HepG2 (cell line): ENCODE results near the gene TMEM232. TPM values are rescaled to one million over a fixed set of nuclear protein-coding genes. Genes with fewer than 3 reads are reported as not detected.

ENCODE experiments used
- ATAC-seq: fragments of 200-7000 bp; cut with Tn5 transposase; 3 replicates; pipeline ENCODE4 v1.9.1; 2020; ENCODE audit warnings: mild to moderate bottlenecking, moderate library complexity
- BruUV-seq: library from RNA; stranded (reverse); fragments of 400-500 nt; replicated peaks from 2 replicates; lab custom pipeline; 2021; lab: Mats Ljungman, UMichigan
- CTCF ChIA-PET: fragments of 300-600 bp; formaldehyde crosslinking; extraction: SDS; loops from one replicate; lab custom pipeline; 2021; ENCODE audit warnings: low total read pairs, inconsistent platforms, low intra/inter-chr PET ratio; lab: Yijun Ruan, JAX
- POLR2A ChIA-PET: fragments of 350-600 bp; sonication (Branson Sonifier 250); formaldehyde crosslinking; loops from one replicate; lab custom pipeline; 2020; ENCODE audit warnings: antibody characterized with exemption, inconsistent platforms; lab: Yijun Ruan, JAX
- DNase-seq: peaks from one replicate; pipeline ENCODE4 v3.0.0-alpha.2; 2015; ENCODE audit warnings: low spot score
- FAIRE-seq: peaks from 3 replicates; lab custom pipeline; 2011; peaks lifted over from hg19 to GRCh38; lab: Jason Lieb, UNC
- H2AFZ ChIP-seq: one replicate; pipeline ENCODE4 v1.6.1; 2011; ENCODE audit warnings: low read length, inconsistent platforms
- H3K27ac ChIP-seq: fragments of 300-600 bp; 3 replicates; pipeline ENCODE4 v1.8.0; 2011; ENCODE audit warnings: mixed run types, mild to moderate bottlenecking, mixed read lengths, low read length, inconsistent platforms; ENCODE audit not compliant: insufficient read depth; ENCODE audit errors: extremely low read length
- H3K27me3 ChIP-seq, 2 experiments: fragments of 200-600 bp in 1 of 2; 2 replicates in 1 of 2; 3 replicates in 1 of 2; pipeline versions ENCODE4 v1.6.0 to v1.8.0; 2011; ENCODE audit warnings: low read length in 2 of 2, mild to moderate bottlenecking in 2 of 2, moderate library complexity in 2 of 2, inconsistent platforms in 1 of 2; ENCODE audit not compliant: insufficient read depth in 2 of 2, control insufficient read depth in 1 of 2
- H3K36me3 ChIP-seq, 2 experiments: fragments of 200-600 bp in 1 of 2; replicated peaks in 1 of 2; 2 replicates in 1 of 2; 3 replicates in 1 of 2; pipeline versions ENCODE4 v1.5.1 to v1.8.0; 2011; ENCODE audit warnings: low read length in 2 of 2, inconsistent platforms in 1 of 2; ENCODE audit not compliant: insufficient read depth in 2 of 2, control insufficient read depth in 1 of 2
- H3K4me1 ChIP-seq: 2 replicates; pipeline ENCODE4 v1.5.1; 2012; ENCODE audit warnings: low read length, inconsistent platforms; ENCODE audit not compliant: insufficient read depth
- H3K4me2 ChIP-seq: 2 replicates; pipeline ENCODE4 v1.6.0; 2011; ENCODE audit warnings: low read depth, low read length, inconsistent platforms
- H3K4me3 ChIP-seq, 3 experiments: fragments of 200-600 bp in 1 of 3; sonication (generic), shearing (Covaris generic) in 1 of 3; replicated peaks in 1 of 3; 2 replicates each; pipeline ENCODE4 v1.5.1; 2011 to 2016; ENCODE audit warnings: low read length in 3 of 3, inconsistent platforms in 2 of 3, low read depth in 2 of 3, mild to moderate bottlenecking in 2 of 3, control low read depth in 1 of 3, mixed read lengths in 1 of 3; ENCODE audit not compliant: insufficient read depth in 1 of 3
- H3K79me2 ChIP-seq: one replicate; pipeline ENCODE4 v1.6.1; 2011; ENCODE audit warnings: low read length, inconsistent platforms; ENCODE audit not compliant: insufficient read depth
- H3K9ac ChIP-seq: 2 replicates; pipeline ENCODE4 v1.6.0; 2011; ENCODE audit warnings: mild to moderate bottlenecking, low read depth, low read length, inconsistent platforms; ENCODE audit not compliant: insufficient read depth
- H3K9me3 ChIP-seq: 2 replicates; pipeline ENCODE4 v1.5.1; 2012; ENCODE audit warnings: mild to moderate bottlenecking, low read length
- H4K20me1 ChIP-seq: 2 replicates; pipeline ENCODE4 v1.6.0; 2011; ENCODE audit warnings: inconsistent platforms, mild to moderate bottlenecking, low read length, moderate library complexity; ENCODE audit not compliant: insufficient read depth
- ARNT2 ChIP-seq: sonication (generic); formaldehyde crosslinking; IDR thresholded peaks from 2 replicates; pipeline ENCODE4 v1.8.0; 2022; ENCODE audit warnings: mild to moderate bottlenecking, low read depth, missing genetic modification reagents, moderate library complexity
- CBX1 ChIP-seq: IDR thresholded peaks from one replicate; pipeline ENCODE4 v1.6.1; 2016; ENCODE audit warnings: antibody characterized with exemption, low read depth
- ELF1 ChIP-seq: sonication (generic); formaldehyde crosslinking; IDR thresholded peaks from 2 replicates; pipeline ENCODE4 v1.4.0; 2020; ENCODE audit warnings: missing genetic modification reagents
- FOXJ3 ChIP-seq: sonication (generic); formaldehyde crosslinking; IDR thresholded peaks from 2 replicates; pipeline ENCODE4 v1.4.0; 2020; ENCODE audit warnings: missing genetic modification reagents, mild to moderate bottlenecking, borderline replicate concordance
- HMGXB3 ChIP-seq: sonication (generic); formaldehyde crosslinking; IDR thresholded peaks from 2 replicates; pipeline ENCODE4 v1.4.0; 2020; ENCODE audit warnings: missing genetic modification reagents, borderline replicate concordance
- SMARCC2 ChIP-seq: fragments of 450-650 bp; IDR thresholded peaks from 2 replicates; pipeline ENCODE4 v1.6.1; 2017; ENCODE audit warnings: antibody characterized with exemption, mild to moderate bottlenecking
- SOX13 ChIP-seq, 3 experiments: fragments of 450-650 bp in 1 of 3; sonication (generic) in 1 of 3; formaldehyde crosslinking in 1 of 3; IDR thresholded peaks in 2 of 3; conservative IDR thresholded peaks in 1 of 3; 2 replicates each; pipeline versions ENCODE4 v1.5.0 to v1.6.1; 2016 to 2020; ENCODE audit warnings: antibody characterized with exemption in 1 of 3, mild to moderate bottlenecking in 1 of 3, missing compliant biosample characterization in 1 of 3, missing genetic modification reagents in 1 of 3, moderate library complexity in 1 of 3
- SRSF9 ChIP-seq: fragments of 200-400 bp; formaldehyde crosslinking; IDR thresholded peaks from 2 replicates; pipeline ENCODE4 v1.6.1; 2018; ENCODE audit warnings: borderline replicate concordance, mild to moderate bottlenecking, low read depth, low read length; ENCODE audit not compliant: insufficient read depth, poor library complexity, severe bottlenecking
- U2AF1 ChIP-seq: fragments of 200-400 bp; formaldehyde crosslinking; optimal IDR thresholded peaks from 2 replicates; pipeline ENCODE3; 2017; ENCODE audit warnings: mild to moderate bottlenecking, low read depth, low read length
- ZBTB14 ChIP-seq: sonication (generic); formaldehyde crosslinking; IDR thresholded peaks from 2 replicates; pipeline ENCODE4 v1.4.0; 2020; ENCODE audit warnings: missing genetic modification reagents
- ZNF530 ChIP-seq: sonication (generic); formaldehyde crosslinking; IDR thresholded peaks from 2 replicates; pipeline ENCODE4 v1.5.0; 2020; ENCODE audit warnings: low read depth, mild to moderate bottlenecking, missing genetic modification reagents
- ZNF550 ChIP-seq: sonication (generic); formaldehyde crosslinking; IDR thresholded peaks from 2 replicates; pipeline ENCODE4 v1.4.0; 2020; ENCODE audit warnings: mild to moderate bottlenecking, missing genetic modification reagents, borderline replicate concordance
- ZNF552 ChIP-seq: sonication (generic); formaldehyde crosslinking; IDR thresholded peaks from 2 replicates; pipeline ENCODE4 v1.9.0; 2022; ENCODE audit warnings: missing genetic modification reagents, mild to moderate bottlenecking, borderline replicate concordance
- ZNF589 ChIP-seq: sonication (generic); formaldehyde crosslinking; conservative IDR thresholded peaks from 2 replicates; pipeline ENCODE4 v1.8.0; 2022; ENCODE audit warnings: mild to moderate bottlenecking, moderate library complexity, missing genetic modification reagents
- ZNF790 ChIP-seq: sonication (generic); formaldehyde crosslinking; IDR thresholded peaks from 2 replicates; pipeline ENCODE4 v1.8.0; 2022; ENCODE audit warnings: missing genetic modification reagents, mild to moderate bottlenecking, borderline replicate concordance
- WGBS: methylation state at CpG from one replicate; pipeline ENCODE4 v1.1.6; 2017; ENCODE audit warnings: low lambda C conversion rate; 5-methylcytosine and 5-hydroxymethylcytosine counted together
- in situ Hi-C: cut with HindIII; loops from 2 replicates; pipeline ENCODE4 v1.10.0; 2017; ENCODE audit warnings: low pct_unique_long_range_greater_than_20kb; ENCODE audit not compliant: extremely low pct_ligation_motif_present
- intact Hi-C: fragments of 100-400 bp; cut with micrococcal nuclease; formaldehyde crosslinking; loops from one replicate; pipeline ENCODE4 v1.10.0; 2022; ENCODE audit not compliant: unreplicated experiment
- polyA plus RNA-seq, 8 experiments: library from polyadenylated mRNA; depleted of rRNA in 3 of 8; stranded (reverse) in 7 of 8; unstranded in 1 of 8; fragments of >200 nt; fragmentation: Illumina TruSeq in 4 of 8; extraction: Trizol in 4 of 8; gene quantifications; 2 replicates each; pipeline versions ENCODE4 v1.2.1 to v1.2.3, GENCODE V29; 2011 to 2016; ENCODE audit warnings: low read depth in 4 of 8, missing spikeins in 1 of 8, mixed read lengths in 1 of 8; ENCODE audit not compliant: insufficient read depth in 1 of 8
- total RNA-seq, 5 experiments: library from RNA; depleted of rRNA; stranded (reverse); fragments of >200 nt; fragmentation: Illumina TruSeq; extraction: Trizol; gene quantifications; 2 replicates each; pipeline ENCODE4 v1.2.3, GENCODE V29; 2016; ENCODE audit warnings: low read depth in 1 of 5

TMEM232 gene
- total and polyA plus RNA-seq, 2 of the 13 experiments (the other 11 are each of a cell fraction or from before 2014, with no cell fraction given) = 0.29 to 0.71 TPM

GRCh38 chr5:110512266-110512665, 214.2 kb downstream of the TMEM232 start:
- ATAC-seq = no peak
- no TSS peak for BruUV-seq
- ChIA-PET CTCF (no interaction called here), POLR2A (no interaction called here)
- Histone ChIP-seq H3K9me3 (no peaks in the 10 kb centered on the region), H4K20me1 (no peaks in the 10 kb centered on the region), H3K4me3 (no peak overlapping the region), H3K4me1 (no peaks in the 10 kb centered on the region), H3K27ac (no peak overlapping the region), H2AFZ (no peak overlapping the region), H3K4me2 (no peak overlapping the region), H3K36me3 (no peaks in the 10 kb centered on the region), H3K79me2 (no peaks in the 10 kb centered on the region), H3K9ac (no peak overlapping the region), H3K27me3 (no peaks in the 10 kb centered on the region)
- intact Hi-C loops = no loop called here
- no peak for TF ChIP-seq FOXJ3 (CRISPR knock-in tag)
- TF ChIP-seq ZNF530 = no peak
- TF ChIP-seq SOX13 (IDR thresholded peaks at IDR 0.05) = no peak
- TF ChIP-seq SOX13 (CRISPR knock-in tag; conservative IDR thresholded peaks at IDR 0.05 in 1 of 2, IDR thresholded peaks at IDR 0.05 in 1 of 2) = no peak
- no peak for TF ChIP-seq SMARCC2
- TF ChIP-seq ZNF552 (CRISPR knock-in tag) = no peak
- TF ChIP-seq ARNT2 (CRISPR knock-in tag) = no peak
- no peak for TF ChIP-seq ELF1 (CRISPR knock-in tag)
- TF ChIP-seq SRSF9 = no peak
- no peak for TF ChIP-seq ZNF550 (CRISPR knock-in tag)
- FAIRE-seq = no peak
- no peak for DNase-seq
- WGBS = 43% methylated on average over 4 of the region's 4 CpGs
- in situ Hi-C loops = no loop called here

- no peaks in the 10 kb centered on the region for H3K79me2 ChIP-seq
- no peak for FAIRE-seq
- CTCF ChIA-PET = no interaction called here
- no peak overlapping the region for H3K4me3 ChIP-seq
- H3K27me3 ChIP-seq = no peaks in the 10 kb centered on the region
- POLR2A ChIA-PET = no interaction called here
- H4K20me1 ChIP-seq = no peaks in the 10 kb centered on the region
- no TSS peak for BruUV-seq
- H3K27ac ChIP-seq = no peak overlapping the region
- intact Hi-C loops (no loop called here), in situ Hi-C loops (no loop called here)
- no peaks in the 10 kb centered on the region for H3K4me1 ChIP-seq
- no peak for ATAC-seq
- H2AFZ ChIP-seq = no peak overlapping the region
- H3K36me3 ChIP-seq = no peaks in the 10 kb centered on the region
- no peak for DNase-seq
- H3K9ac ChIP-seq = no peak overlapping the region
- no peak overlapping the region for H3K4me2 ChIP-seq
- H3K9me3 ChIP-seq = no peaks in the 10 kb centered on the region
- no peak for TF ChIP-seq U2AF1
- TF ChIP-seq ZNF790 (CRISPR knock-in tag) = no peak
- no peak for TF ChIP-seq ZBTB14 (CRISPR knock-in tag)
- TF ChIP-seq HMGXB3 (CRISPR knock-in tag) = no peak
- TF ChIP-seq ZNF589 (CRISPR knock-in tag) = no peak
- TF ChIP-seq CBX1 = no peak
Measured at GRCh38 chr5:110510146-110510545, 216.3 kb downstream of the TMEM232 start.
